Adrenal gland (tissue), 5 donors: ENCODE measurements around the gene AFAP1L2.

Experiments used
- CTCF ChIP-seq, 6 experiments: fragments of 450-650 bp in 4 of 6; fragments of 200-600 bp in 2 of 6; sonication (generic) in 1 of 6; IDR thresholded peaks; 1 replicate in 5 of 6; 2 replicates in 1 of 6; pipeline versions ENCODE4 v1.5.1 to v1.8.0; 2016 to 2021; ENCODE audit warnings: antibody characterized with exemption in 6 of 6, mild to moderate bottlenecking in 2 of 6, moderate library complexity in 1 of 6
- POLR2A ChIP-seq, 2 donors: fragments of 450-650 bp; IDR thresholded peaks; one replicate each; pipeline ENCODE4 v1.6.1; 2017; ENCODE audit warnings: antibody characterized with exemption in 2 of 2, mild to moderate bottlenecking in 2 of 2, moderate library complexity in 1 of 2
- donor health status: DM: no; HTN: no; CAD: no.

DNA sequence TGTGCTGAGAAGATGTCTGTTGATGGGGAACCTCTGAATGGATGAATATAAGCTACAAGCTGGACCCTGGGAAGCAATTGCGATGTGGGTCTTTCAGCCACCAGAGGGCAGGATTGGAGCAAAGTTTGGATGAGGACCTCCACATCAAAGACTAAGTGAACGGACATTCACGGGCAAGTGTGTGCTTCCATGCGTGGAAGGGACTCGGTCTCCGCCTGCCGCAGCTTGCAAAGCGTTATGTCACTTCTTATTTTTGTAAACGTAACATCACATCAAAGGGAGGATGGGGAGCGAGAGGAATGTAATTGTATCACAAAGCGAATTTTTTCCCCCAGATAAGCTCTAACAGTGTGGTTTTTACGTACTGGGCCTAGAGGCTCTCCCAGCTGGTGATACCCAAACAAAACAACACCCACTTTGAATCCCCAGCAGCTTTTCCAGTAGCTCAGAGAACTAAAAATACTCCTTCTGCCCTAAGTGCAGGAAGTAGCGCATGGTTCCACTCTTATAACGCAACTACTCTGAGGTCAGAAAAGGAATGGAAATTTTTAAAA lies 100.2 kb downstream of the AFAP1L2 start:
- peak; percentile 70 to 83 (median 78) for TF ChIP-seq CTCF (IDR thresholded peaks at IDR 0.05)
- no peak for TF ChIP-seq POLR2A (IDR thresholded peaks at IDR 0.05)
